HEK293 (cell line): ENCODE data around the gene SLC6A6.

ENCODE experiments used
- CTCF ChIP-seq: fragments of 450-650 bp; formaldehyde crosslinking; IDR thresholded peaks from 2 replicates; pipeline ENCODE4 v1.5.1; 2016; ENCODE audit warnings: missing biosample characterization, missing genetic modification characterization
- HOXD13 ChIP-seq: sonication (generic); formaldehyde crosslinking; IDR thresholded peaks from 2 replicates; pipeline ENCODE4 v1.8.0; 2022; ENCODE audit warnings: missing genetic modification reagents, borderline replicate concordance
- OSR2 ChIP-seq: fragments of 450-650 bp; formaldehyde crosslinking; IDR thresholded peaks from 2 replicates; pipeline ENCODE4 v1.5.1; 2016; ENCODE audit warnings: missing biosample characterization, missing genetic modification characterization
- REST ChIP-seq: fragments of 450-650 bp; formaldehyde crosslinking; IDR thresholded peaks from 2 replicates; pipeline ENCODE4 v1.5.1; 2016; ENCODE audit warnings: missing biosample characterization, missing genetic modification characterization
- TCF7L2 ChIP-seq: IDR thresholded peaks from 2 replicates; pipeline ENCODE4 v1.6.1; 2011; ENCODE audit warnings: low read depth, mild to moderate bottlenecking, inconsistent platforms, low read length, moderate library complexity, borderline replicate concordance
- ZBTB26 ChIP-seq: fragments of 450-650 bp; formaldehyde crosslinking; optimal IDR thresholded peaks from 2 replicates; pipeline ENCODE3; 2016; ENCODE audit warnings: missing biosample characterization, mild to moderate bottlenecking, missing genetic modification characterization
- ZFP41 ChIP-seq: fragments of 450-650 bp; formaldehyde crosslinking; IDR thresholded peaks from 2 replicates; pipeline ENCODE4 v1.5.1; 2016; ENCODE audit warnings: missing biosample characterization, missing genetic modification characterization, borderline replicate concordance
- ZNF146 ChIP-seq: fragments of 450-650 bp; formaldehyde crosslinking; IDR thresholded peaks from 2 replicates; pipeline ENCODE4 v1.5.1; 2016; ENCODE audit warnings: missing biosample characterization, missing genetic modification characterization
- ZNF2 ChIP-seq: fragments of 450-650 bp; formaldehyde crosslinking; IDR thresholded peaks from 2 replicates; pipeline ENCODE4 v1.5.1; 2016; ENCODE audit warnings: missing biosample characterization, missing genetic modification characterization
- ZNF239 ChIP-seq: fragments of 450-650 bp; formaldehyde crosslinking; IDR thresholded peaks from 2 replicates; pipeline ENCODE4 v1.5.1; 2016; ENCODE audit warnings: missing biosample characterization, missing genetic modification characterization
- ZNF274 ChIP-seq, 2 experiments: fragments of 200-500 bp in 1 of 2; fragments of 450-650 bp in 1 of 2; sonication (Bioruptor generic) in 1 of 2; formaldehyde crosslinking in 1 of 2; IDR thresholded peaks; 2 replicates each; pipeline versions ENCODE4 v1.5.1 to v1.6.1; 2014 to 2016; ENCODE audit warnings: borderline replicate concordance in 1 of 2, inconsistent platforms in 1 of 2, low read length in 1 of 2, missing biosample characterization in 1 of 2, missing genetic modification characterization in 1 of 2
- ZNF449 ChIP-seq: fragments of 450-650 bp; formaldehyde crosslinking; IDR thresholded peaks from 2 replicates; pipeline ENCODE4 v1.5.1; 2017; ENCODE audit warnings: missing biosample characterization, mild to moderate bottlenecking, missing genetic modification characterization, moderate library complexity
- ZNF521 ChIP-seq: fragments of 450-650 bp; formaldehyde crosslinking; IDR thresholded peaks from 2 replicates; pipeline ENCODE4 v1.5.1; 2017; ENCODE audit warnings: missing biosample characterization, mild to moderate bottlenecking, missing genetic modification characterization
- ZNF785 ChIP-seq: fragments of 450-650 bp; formaldehyde crosslinking; IDR thresholded peaks from 2 replicates; pipeline ENCODE4 v1.5.1; 2016; ENCODE audit warnings: missing biosample characterization, missing genetic modification characterization

GRCh38 chr3:14407203-14407602, 4.8 kb downstream of the SLC6A6 start:
- TF ChIP-seq ZNF2 (tag by site-specific recombination), result no peak
- no peak for TF ChIP-seq HOXD13 (CRISPR knock-in tag)
- TF ChIP-seq CTCF (tag by site-specific recombination), result no peak
- TF ChIP-seq ZFP41 (tag by site-specific recombination), result no peak
- TF ChIP-seq ZNF239 (tag by site-specific recombination), result no peak
- TF ChIP-seq ZNF449 (tag by site-specific recombination), result no peak
- TF ChIP-seq ZNF146 (tag by site-specific recombination), result no peak
- TF ChIP-seq REST, result no peak
- TF ChIP-seq OSR2, result no peak
- TF ChIP-seq ZBTB26 (tag by site-specific recombination), result no peak
- TF ChIP-seq TCF7L2, result no peak
- TF ChIP-seq ZNF521 (tag by site-specific recombination), result no peak
- no peak for TF ChIP-seq ZNF785
- no peak for TF ChIP-seq ZNF274 (IDR thresholded peaks at IDR 0.05; ENCODE audit: low read length)
- TF ChIP-seq ZNF274 (tag by site-specific recombination; IDR thresholded peaks at IDR 0.05; ENCODE audit: borderline replicate concordance), result no peak
